GM23248 (cell line): ENCODE measurements around the gene LY6G6C.

Source experiments
- EZH2 ChIP-seq: fragments of 200-600 bp; sonication (generic); IDR thresholded peaks from 2 replicates; pipeline ENCODE4 v1.6.1; 2018; ENCODE audit warnings: antibody characterized with exemption, mild to moderate bottlenecking; ENCODE audit not compliant: insufficient read depth, poor library complexity, severe bottlenecking
- EZH2phosphoT487 ChIP-seq: fragments of 200-600 bp; sonication (generic); IDR thresholded peaks from 2 replicates; pipeline ENCODE4 v1.6.1; 2018; ENCODE audit warnings: antibody characterized with exemption, moderate library complexity, mild to moderate bottlenecking, low read depth; ENCODE audit not compliant: insufficient read depth

DNA sequence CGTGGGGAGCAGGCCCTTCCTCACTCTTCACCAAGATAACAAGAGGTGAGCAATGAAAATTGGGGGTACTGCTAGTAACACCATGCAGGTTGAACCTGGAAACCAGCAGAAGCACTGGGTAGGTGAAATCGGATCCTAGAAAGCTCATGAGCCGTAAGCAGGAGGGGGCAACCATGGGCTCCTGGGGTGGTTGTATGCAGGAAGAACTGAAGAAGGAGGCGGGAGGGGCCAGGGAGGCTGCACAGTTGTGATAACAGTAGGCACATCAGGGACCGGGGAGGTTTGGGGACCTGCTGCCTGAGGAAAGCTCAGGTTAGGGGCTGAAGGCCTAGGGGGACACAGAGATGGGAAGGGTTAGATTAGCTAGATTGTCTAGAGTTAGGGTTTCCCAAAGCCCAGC is 35.1 kb downstream of the LY6G6C start:
- TF ChIP-seq EZH2phosphoT487 (no peak), EZH2 (no peak)
